Spleen (tissue), 11 donors: ENCODE data around the gene ABCA7. TPM values are rescaled to one million over a fixed set of nuclear protein-coding genes. Genes with fewer than 3 reads are reported as not detected.
A peak's percentile ranks its signal among the peaks of the same experiment; 100 is the strongest.

Experiments
- DNase-seq: peaks from one replicate; pipeline ENCODE4 v3.0.0-alpha.2; 2020
- H3K27ac ChIP-seq, 8 donors: fragments of 200-600 bp; sonication (generic) in 7 of 8; 1 replicate in 4 of 8; 2 replicates in 4 of 8; pipeline versions ENCODE4 v1.5.0 to v1.8.0; 2016 to 2021; ENCODE audit warnings: inconsistent platforms in 4 of 8, mild to moderate bottlenecking in 4 of 8, moderate library complexity in 1 of 8
- H3K27me3 ChIP-seq, 7 donors: fragments of 200-600 bp; sonication (generic) in 6 of 7; replicated peaks in 1 of 7; 1 replicate in 4 of 7; 2 replicates in 3 of 7; pipeline versions ENCODE4 v1.5.0 to v1.8.0; 2016 to 2021; ENCODE audit warnings: inconsistent platforms in 3 of 7, mild to moderate bottlenecking in 1 of 7
- H3K36me3 ChIP-seq, 6 donors: fragments of 200-600 bp; sonication (generic) in 5 of 6; 1 replicate in 4 of 6; 2 replicates in 2 of 6; pipeline versions ENCODE4 v1.5.0 to v1.8.0; 2016 to 2021; ENCODE audit warnings: inconsistent platforms in 2 of 6
- H3K4me1 ChIP-seq, 6 donors: fragments of 200-600 bp; sonication (generic) in 5 of 6; 1 replicate in 3 of 6; 2 replicates in 3 of 6; pipeline versions ENCODE4 v1.5.0 to v1.8.0; 2016 to 2021; ENCODE audit warnings: inconsistent platforms in 3 of 6
- H3K4me3 ChIP-seq, 8 donors: fragments of 200-600 bp; sonication (generic) in 7 of 8; 1 replicate in 4 of 8; 2 replicates in 4 of 8; pipeline versions ENCODE4 v1.5.0 to v1.8.0; 2016 to 2021; ENCODE audit warnings: inconsistent platforms in 4 of 8, mild to moderate bottlenecking in 4 of 8, moderate library complexity in 2 of 8
- H3K9me3 ChIP-seq, 8 donors: fragments of 200-600 bp; sonication (generic) in 7 of 8; 1 replicate in 4 of 8; 2 replicates in 4 of 8; pipeline versions ENCODE4 v1.5.0 to v1.8.0; 2016 to 2021; ENCODE audit warnings: inconsistent platforms in 4 of 8
- CTCF ChIP-seq, 11 experiments: fragments of 200-600 bp in 7 of 11; fragments of 450-650 bp in 4 of 11; sonication (generic) in 4 of 11; IDR thresholded peaks in 8 of 11; conservative IDR thresholded peaks in 3 of 11; 1 replicate in 7 of 11; 2 replicates in 4 of 11; pipeline versions ENCODE4 v1.4.0 to v1.8.0; 2016 to 2021; ENCODE audit warnings: antibody characterized with exemption in 11 of 11, inconsistent platforms in 4 of 11, mild to moderate bottlenecking in 1 of 11
- POLR2A ChIP-seq, 3 donors: fragments of 450-650 bp; IDR thresholded peaks; one replicate each; pipeline ENCODE4 v1.5.1; 2017; ENCODE audit warnings: antibody characterized with exemption in 3 of 3, mild to moderate bottlenecking in 1 of 3
- POLR2AphosphoS5 ChIP-seq, 3 donors: sonication (generic); formaldehyde crosslinking; IDR thresholded peaks; one replicate each; pipeline ENCODE4 v1.5.1; 2017; ENCODE audit warnings: antibody characterized with exemption in 3 of 3
- WGBS, 5 donors: extraction: QIAGEN DNeasy Blood & Tissue Kit in 3 of 5; methylation state at CpG; one replicate each; pipeline versions ENCODE4 v1.1.5 to v1.1.7; 2013 to 2018; 5-methylcytosine and 5-hydroxymethylcytosine counted together
- intact Hi-C: fragments of 100-400 bp; cut with DNase I; formaldehyde crosslinking; loops from one replicate; pipeline ENCODE4 v1.15.0; 2023; ENCODE audit warnings: low total_unique reads
- polyA plus RNA-seq, 3 donors: library from polyadenylated mRNA; stranded (reverse); fragments of 200-250 nt; gene quantifications; one replicate each; pipeline ENCODE4 v1.2.1, GENCODE V29; 2013
- total RNA-seq, 7 donors: library from RNA; depleted of rRNA in 3 of 7; stranded (reverse); fragments of >200 nt in 3 of 7; fragmentation: NEBNext Ultra II Directional in 4 of 7; extraction: Animal tissue kit (Norgen Biotek cat#: 25700) in 4 of 7; gene quantifications; one replicate each; pipeline versions ENCODE4 v1.1.0 to v1.2.1, GENCODE V29; 2016 to 2021
- donor health status: healthy with polysubstance abuse.
- donor health status: DM: no; HTN: no; CAD: no; lungs with moderate emphysema.
- donor health status: DM: no; HTN: no; CAD: no.
- donor health status: Bipolar disorder and iron deficiency.
- donor health status: healthy.
- donor health status: DM: no; HTN: no; CAD: no.
- donor health status: DM: yes; HTN: yes; CAD: no.

ABCA7 gene
- total and polyA plus RNA-seq, 10 donors: 64.6 to 197 (median 102) TPM

DNA sequence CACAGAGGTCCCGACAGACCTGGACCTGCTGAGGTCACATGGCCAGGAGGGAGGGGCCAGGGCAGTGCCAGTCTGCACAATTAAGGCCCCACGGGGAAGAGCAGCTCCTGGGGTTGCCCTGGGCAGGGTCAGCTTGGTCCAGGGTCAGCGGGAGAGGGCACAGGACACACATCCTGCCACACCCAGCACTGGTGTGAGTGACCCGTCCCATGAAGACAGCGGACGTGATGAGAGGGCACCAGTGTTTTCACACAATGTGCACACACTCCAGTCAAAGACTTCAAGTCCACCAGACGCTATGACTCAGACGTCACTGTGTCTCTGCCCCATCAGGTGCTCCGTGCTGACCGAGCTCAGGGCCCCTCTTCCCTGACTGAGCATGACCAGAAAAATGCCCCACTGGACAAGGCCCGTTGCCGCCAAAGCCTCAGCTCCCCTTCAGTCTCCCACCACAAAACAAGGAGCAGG is 23.2 kb upstream of the ABCA7 start:
- Histone ChIP-seq H3K27me3 (no peaks in the 10 kb centered on the region), H3K9me3 (no peaks in the 10 kb centered on the region), H3K4me3 (peak overlapping the region in 1 of 8 donors; percentile 81), H3K4me1 (peaks cover 56 to 88% (median 75%) of the 10 kb centered on the region in 6 donors), H3K27ac (peak overlapping the region in 7 of 8 donors; percentile 63 to 98 (median 95)), H3K36me3 (peaks cover 3 to 67% (median 33%) of the 10 kb centered on the region in 6 donors)
- peak; percentile 84 for DNase-seq
- TF ChIP-seq POLR2AphosphoS5 (IDR thresholded peaks at IDR 0.05): peak; percentile 79 to 83 (median 81)
- no peak for TF ChIP-seq CTCF (IDR thresholded peaks at IDR 0.05 in 8 of 11, conservative IDR thresholded peaks at IDR 0.05 in 3 of 11)
- TF ChIP-seq POLR2A (IDR thresholded peaks at IDR 0.05): no peak
- intact Hi-C loops: no loop called here
- whole genome bisulfite sequencing, 5 donors: 60 to 66% (median 62%) methylated on average over 3 to 12 of the region's 12 CpGs

- Histone ChIP-seq H3K4me1 (peaks cover 58 to 94% (median 81%) of the 10 kb centered on the region in 6 donors), H3K9me3 (no peaks in the 10 kb centered on the region), H3K36me3 (peaks cover 0 to 61% (median 27%) of the 10 kb centered on the region in 6 donors), H3K27ac (peak overlapping the region in 6 of 8 donors; percentile 64 to 98 (median 96)), H3K27me3 (no peaks in the 10 kb centered on the region), H3K4me3 (peak overlapping the region in 2 of 8 donors; percentile 4 to 81)
- intact Hi-C loops: no loop called here
- peak in 2 of 3 donors; percentile 6 to 42 for TF ChIP-seq POLR2AphosphoS5 (IDR thresholded peaks at IDR 0.05)
- no peak for TF ChIP-seq POLR2A (IDR thresholded peaks at IDR 0.05)
- WGBS, 5 donors: 48 to 66% (median 55%) methylated on average over 22 to 24 of the region's 24 CpGs
- DNase-seq: peak; percentile 81
These were observed 22.6 kb upstream of the ABCA7 start for GRCh38 chr19:1017115-1017905.

- Histone ChIP-seq H3K27ac (peak overlapping the region in 6 of 8 donors; percentile 64 to 98 (median 96)), H3K9me3 (no peaks in the 10 kb centered on the region), H3K36me3 (peaks cover 0 to 55% (median 21%) of the 10 kb centered on the region in 6 donors), H3K4me3 (peak overlapping the region in 2 of 8 donors; percentile 4 to 81), H3K27me3 (no peaks in the 10 kb centered on the region), H3K4me1 (peaks cover 58 to 94% (median 84%) of the 10 kb centered on the region in 6 donors)
- intact Hi-C loops: no loop called here
- TF ChIP-seq POLR2A (IDR thresholded peaks at IDR 0.05): no peak
- TF ChIP-seq CTCF (IDR thresholded peaks at IDR 0.05 in 8 of 11, conservative IDR thresholded peaks at IDR 0.05 in 3 of 11): no peak
- TF ChIP-seq POLR2AphosphoS5 (IDR thresholded peaks at IDR 0.05): no peak
- peak; percentile 81 for DNase-seq
- WGBS, 5 donors: 81 to 94% (median 89%) methylated on average over 3 to 9 of the region's 9 CpGs
These were observed 22.0 kb upstream of the ABCA7 start for GRCh38 chr19:1017906-1018305.

- no peak for DNase-seq
- H3K4me1 ChIP-seq: peaks cover 58 to 94% (median 84%) of the 10 kb centered on the region in 6 donors
- H3K27ac ChIP-seq: peak overlapping the region in 6 of 8 donors; percentile 64 to 98 (median 96)
- 40 to 77% (median 60%) methylated on average over 2 to 5 of the region's 5 CpGs for WGBS, 5 donors
- no peaks in the 10 kb centered on the region for H3K9me3 ChIP-seq
- no peak for TF ChIP-seq POLR2AphosphoS5 (IDR thresholded peaks at IDR 0.05)
- intact Hi-C loops: no loop called here
- H3K36me3 ChIP-seq: peaks cover 0 to 50% (median 16%) of the 10 kb centered on the region in 6 donors
- H3K27me3 ChIP-seq: no peaks in the 10 kb centered on the region
- H3K4me3 ChIP-seq: peak overlapping the region in 2 of 8 donors; percentile 8 to 81
These were observed 21.5 kb upstream of the ABCA7 start for GRCh38 chr19:1018393-1018792.
